Umbilical cord (tissue), 2 donors: Measurements from ENCODE around the gene ARHGAP22. TPM values are rescaled to one million over a fixed set of nuclear protein-coding genes. Genes with fewer than 3 reads are reported as not detected.
A peak's percentile ranks its signal among the peaks of the same experiment; 100 is the strongest.
"Not testable (repeated sequence)": the region's sequence is repeated elsewhere in the genome, so short reads cannot be mapped to it uniquely, and the experiment has no call there.

Experiments
- DNase-seq: peaks from one replicate; pipeline ENCODE4 v3.0.0-alpha.2; 2015; ENCODE audit warnings: low spot score
- total RNA-seq: library from RNA; depleted of rRNA; stranded (reverse); fragments of >200 nt; gene quantifications from one replicate; pipeline ENCODE4 v1.2.3, GENCODE V29; 2014; ENCODE audit warnings: low replicate concordance; ENCODE audit not compliant: insufficient read depth

Gene ARHGAP22, protein sequence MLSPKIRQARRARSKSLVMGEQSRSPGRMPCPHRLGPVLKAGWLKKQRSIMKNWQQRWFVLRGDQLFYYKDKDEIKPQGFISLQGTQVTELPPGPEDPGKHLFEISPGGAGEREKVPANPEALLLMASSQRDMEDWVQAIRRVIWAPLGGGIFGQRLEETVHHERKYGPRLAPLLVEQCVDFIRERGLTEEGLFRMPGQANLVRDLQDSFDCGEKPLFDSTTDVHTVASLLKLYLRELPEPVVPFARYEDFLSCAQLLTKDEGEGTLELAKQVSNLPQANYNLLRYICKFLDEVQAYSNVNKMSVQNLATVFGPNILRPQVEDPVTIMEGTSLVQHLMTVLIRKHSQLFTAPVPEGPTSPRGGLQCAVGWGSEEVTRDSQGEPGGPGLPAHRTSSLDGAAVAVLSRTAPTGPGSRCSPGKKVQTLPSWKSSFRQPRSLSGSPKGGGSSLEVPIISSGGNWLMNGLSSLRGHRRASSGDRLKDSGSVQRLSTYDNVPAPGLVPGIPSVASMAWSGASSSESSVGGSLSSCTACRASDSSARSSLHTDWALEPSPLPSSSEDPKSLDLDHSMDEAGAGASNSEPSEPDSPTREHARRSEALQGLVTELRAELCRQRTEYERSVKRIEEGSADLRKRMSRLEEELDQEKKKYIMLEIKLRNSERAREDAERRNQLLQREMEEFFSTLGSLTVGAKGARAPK
- total RNA-seq, result 10.4 TPM

- DNase-seq, result peak; percentile 33
Observed at GRCh38 chr10:48604991-48605508, at the start of gene ARHGAP22. ARHGAP22 (minus strand) TSS chr10:48605073; CDS start chr10:48604796, 277 bp downstream.

GRCh38 chr10:48653944-48654698 lies 49.2 kb upstream of the ARHGAP22 start:
- no peak for DNase-seq

- DNase-seq, result no peak
Observed at GRCh38 chr10:48653347-48653746, 48.5 kb upstream of the ARHGAP22 start.

- DNase-seq, result no peak
Observed at GRCh38 chr10:48652344-48652743, 47.5 kb upstream of the ARHGAP22 start.

- DNase-seq, result no peak
Observed at GRCh38 chr10:48651839-48652238, 47.0 kb upstream of the ARHGAP22 start.

DNA sequence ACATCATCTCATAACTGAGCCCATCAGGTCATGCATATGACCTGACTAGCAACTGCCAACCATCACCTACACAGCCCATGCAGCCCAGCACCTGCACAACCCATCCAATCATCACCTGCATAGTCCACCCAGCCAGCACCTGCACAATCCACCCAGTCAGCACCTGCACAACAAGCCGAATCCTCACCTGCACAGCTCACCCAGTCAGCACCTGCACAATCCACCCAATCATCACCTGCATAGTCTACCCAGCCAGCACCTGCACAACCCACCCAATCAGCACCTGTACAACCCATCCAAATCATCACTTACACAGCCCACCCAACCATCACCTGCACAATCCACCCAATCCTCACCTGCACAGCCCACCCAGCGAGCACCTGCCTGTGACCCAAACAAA lies 46.4 kb upstream of the ARHGAP22 start:
- no peak for DNase-seq

DNA sequence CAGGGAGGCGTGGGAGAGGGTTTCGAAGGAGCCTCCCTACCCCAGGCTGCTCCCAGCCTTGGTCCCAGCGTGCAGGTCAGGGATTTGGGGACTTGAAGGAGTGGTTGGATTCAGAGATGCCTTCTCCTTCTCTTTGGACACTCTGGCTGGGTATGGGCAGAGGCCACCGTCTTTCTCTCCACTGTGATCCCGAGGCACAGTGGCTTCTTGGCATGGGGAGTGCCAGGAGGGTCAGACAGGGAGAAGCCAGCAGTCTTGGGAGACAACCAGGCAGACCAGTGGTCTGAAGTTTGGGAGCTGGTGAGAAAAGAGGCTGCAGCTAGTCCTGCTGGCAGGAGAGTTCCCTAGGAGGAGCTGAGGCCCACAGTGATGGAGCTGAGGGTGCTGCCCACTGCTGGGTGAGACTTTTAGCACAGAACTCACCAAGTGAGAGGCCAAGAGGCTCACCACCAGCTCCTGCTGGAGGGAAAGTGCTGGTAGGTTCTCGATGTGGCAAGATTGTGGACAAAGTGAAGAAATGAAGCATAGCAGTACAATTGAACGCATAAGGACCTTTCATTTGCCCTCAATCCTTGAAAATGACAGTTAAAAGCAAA lies 44.6 kb upstream of the ARHGAP22 start:
- DNase-seq, result no peak

- DNase-seq, result no peak
Observed at GRCh38 chr10:48648172-48648942, 43.5 kb upstream of the ARHGAP22 start.

DNA sequence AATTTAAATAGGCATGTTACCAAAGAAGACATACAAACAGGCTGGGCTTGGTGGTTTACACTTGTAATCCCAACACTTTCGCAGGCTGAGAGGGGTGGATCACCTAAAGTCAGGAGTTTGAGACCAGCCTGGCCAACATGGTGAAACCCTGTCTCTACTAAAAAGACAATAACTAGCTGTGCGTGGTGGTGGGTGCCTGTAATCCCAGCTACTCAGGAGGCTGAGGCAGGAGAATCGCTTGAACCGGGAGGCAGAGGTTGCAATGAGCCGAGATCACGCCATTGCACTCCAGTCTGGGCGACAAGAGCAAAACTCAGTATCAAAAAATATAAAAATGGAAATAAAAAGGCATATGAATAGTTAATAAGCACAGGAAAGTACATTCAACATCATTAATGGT lies 42.2 kb upstream of the ARHGAP22 start:
- not testable (repeated sequence) for DNase-seq

DNA sequence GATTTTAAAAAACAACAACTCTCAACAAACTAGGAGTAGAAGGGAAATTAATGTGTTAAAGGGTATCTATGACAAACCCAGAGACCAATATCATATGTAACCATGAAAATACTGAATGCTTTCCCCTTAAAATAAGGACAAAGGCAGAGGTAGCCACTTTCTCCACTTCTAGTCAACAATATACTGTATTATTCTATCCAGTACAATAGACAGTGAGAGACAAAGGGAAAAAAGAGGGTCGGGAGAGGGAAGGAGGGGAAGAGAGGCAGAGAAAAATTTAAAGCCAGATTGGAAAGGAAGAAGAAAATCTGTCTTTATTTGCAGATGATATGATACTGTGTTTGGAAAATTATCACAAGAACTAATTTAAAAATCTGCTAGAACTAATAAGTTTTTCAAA lies 40.7 kb upstream of the ARHGAP22 start:
- no peak for DNase-seq

DNA sequence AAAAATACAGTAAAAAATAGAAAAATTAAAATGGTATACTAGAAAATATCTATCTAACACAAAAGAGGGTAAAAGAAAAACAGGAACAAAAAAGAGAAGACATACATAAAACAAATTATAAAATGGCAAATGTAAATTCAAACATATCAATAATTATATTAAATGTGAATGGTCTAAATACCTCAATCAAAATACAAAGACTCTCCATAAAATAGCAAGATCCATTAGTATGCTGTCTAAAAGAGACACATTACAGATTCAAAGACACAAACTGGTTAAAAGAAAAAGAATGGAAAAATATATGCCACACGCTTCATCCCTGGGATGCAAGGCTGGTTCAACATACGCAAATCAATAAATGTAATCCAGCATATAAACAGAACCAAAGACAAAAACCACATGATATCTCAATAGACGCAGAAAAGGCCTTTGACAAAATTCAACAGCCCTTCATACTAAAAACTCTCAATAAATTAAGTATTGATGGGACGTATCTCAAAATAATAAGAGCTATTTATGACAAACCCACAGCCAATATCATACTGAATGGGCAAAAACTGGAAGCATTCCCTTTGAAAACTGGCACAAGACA lies 36.3 kb upstream of the ARHGAP22 start:
- not testable (repeated sequence) for DNase-seq

- no peak for DNase-seq
Observed at GRCh38 chr10:48640326-48640725, 35.5 kb upstream of the ARHGAP22 start.

DNA sequence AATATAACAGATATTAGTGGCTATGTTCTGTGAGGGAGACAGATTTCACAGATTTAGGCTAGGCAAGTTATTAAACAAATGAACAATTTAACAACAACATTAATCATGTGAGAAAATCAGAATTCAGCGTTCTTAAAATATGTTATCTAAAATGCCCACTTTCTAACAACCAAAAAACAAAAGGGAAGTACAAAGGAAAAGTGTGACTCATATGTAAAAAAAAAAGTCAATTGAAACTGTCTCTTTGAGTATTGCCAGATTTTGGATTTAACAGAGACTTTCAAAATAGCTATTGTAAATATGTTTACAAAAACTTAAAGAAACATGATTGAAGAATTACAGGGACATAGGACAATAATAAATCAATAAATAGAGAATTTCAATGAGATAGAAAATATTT lies 34.8 kb upstream of the ARHGAP22 start:
- DNase-seq, result no peak

GRCh38 chr10:48638739-48639527 lies 34.1 kb upstream of the ARHGAP22 start:
- DNase-seq, result no peak

- no peak for DNase-seq
Observed at GRCh38 chr10:48638158-48638557, 33.3 kb upstream of the ARHGAP22 start.

DNA sequence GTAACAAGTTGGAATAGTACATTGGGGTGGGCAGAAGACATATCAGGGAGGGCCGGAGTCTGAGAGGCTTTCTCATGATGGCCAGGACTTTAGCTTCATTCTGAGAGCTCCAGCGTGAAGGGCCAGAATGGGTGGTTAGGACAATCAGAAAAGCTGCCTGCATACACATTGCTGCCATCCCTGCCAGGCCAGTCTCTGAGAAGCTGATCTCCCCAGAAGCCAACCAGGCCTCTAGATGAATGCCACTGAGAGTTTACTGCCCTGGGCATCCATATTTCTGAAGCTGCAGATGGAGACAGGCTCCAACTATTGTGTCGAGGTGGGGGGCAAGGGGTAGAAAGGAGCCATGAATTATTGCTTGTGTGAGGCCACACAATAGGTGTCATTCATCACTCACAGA lies 32.0 kb upstream of the ARHGAP22 start:
- DNase-seq, result no peak

- DNase-seq, result no peak
Observed at GRCh38 chr10:48636231-48636630, 31.4 kb upstream of the ARHGAP22 start.

DNA sequence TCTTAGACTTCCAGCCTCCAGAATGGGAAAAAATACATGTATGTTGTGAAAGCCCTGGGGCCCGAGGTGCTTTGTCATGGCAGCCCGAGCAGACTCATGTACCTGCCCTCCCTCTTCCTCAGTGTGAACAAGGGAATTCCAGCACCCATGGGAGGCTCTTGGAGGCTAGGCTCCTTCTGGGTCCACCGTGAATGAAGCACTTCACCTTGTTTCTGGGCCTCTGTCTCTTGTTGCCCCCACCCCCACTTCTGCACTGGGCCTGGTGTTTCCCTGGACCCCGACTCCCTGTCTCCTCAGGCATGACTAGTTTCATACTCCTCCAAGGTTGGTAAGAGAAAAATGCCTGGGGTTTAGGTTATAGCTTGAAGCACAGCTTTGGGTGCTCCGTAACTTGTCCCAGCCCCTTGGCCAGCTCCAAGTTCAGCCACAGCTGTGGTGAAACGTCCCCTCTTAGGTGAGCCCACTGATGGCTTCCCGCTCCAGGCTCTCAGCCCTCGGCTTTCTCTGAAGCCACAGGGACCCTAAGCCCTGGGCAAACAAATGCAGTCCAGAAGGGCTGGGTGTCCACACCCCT lies 30.2 kb upstream of the ARHGAP22 start:
- DNase-seq, result no peak
